ENCODE data around the gene FYCO1. TPM values are rescaled to one million over a fixed set of nuclear protein-coding genes. Genes with fewer than 3 reads are reported as not detected.
A peak's percentile ranks its signal among the peaks of the same experiment; 100 is the strongest.

FYCO1 gene
- total RNA-seq, 1 experiment from 2014 or later: 15.4 TPM

DNA sequence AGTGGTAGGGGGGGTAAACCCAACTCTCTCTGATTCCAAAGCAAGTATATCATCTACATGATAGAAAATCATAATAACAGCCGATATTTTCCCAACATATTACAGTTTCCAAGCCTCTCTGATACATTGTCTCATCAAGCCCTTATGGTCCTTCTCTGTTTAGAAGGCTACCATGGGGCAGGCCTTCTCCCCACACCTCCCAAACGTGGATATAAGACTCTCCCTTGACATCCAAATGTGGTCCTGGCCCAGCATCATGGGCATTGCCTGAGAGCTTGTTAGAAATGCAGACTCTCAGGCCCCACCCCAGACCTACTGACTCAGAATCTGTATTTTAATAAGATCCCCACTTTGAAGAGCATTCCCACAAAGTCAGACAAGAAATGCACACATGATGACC, 127.0 kb downstream of the FYCO1 start:
- H3K79me2 ChIP-seq (ENCODE audit: low read length): no peaks in the 10 kb centered on the region
- H3K36me3 ChIP-seq (ENCODE audit: low read depth, low read length): no peaks in the 10 kb centered on the region
- TF ChIP-seq, protein P1, sequence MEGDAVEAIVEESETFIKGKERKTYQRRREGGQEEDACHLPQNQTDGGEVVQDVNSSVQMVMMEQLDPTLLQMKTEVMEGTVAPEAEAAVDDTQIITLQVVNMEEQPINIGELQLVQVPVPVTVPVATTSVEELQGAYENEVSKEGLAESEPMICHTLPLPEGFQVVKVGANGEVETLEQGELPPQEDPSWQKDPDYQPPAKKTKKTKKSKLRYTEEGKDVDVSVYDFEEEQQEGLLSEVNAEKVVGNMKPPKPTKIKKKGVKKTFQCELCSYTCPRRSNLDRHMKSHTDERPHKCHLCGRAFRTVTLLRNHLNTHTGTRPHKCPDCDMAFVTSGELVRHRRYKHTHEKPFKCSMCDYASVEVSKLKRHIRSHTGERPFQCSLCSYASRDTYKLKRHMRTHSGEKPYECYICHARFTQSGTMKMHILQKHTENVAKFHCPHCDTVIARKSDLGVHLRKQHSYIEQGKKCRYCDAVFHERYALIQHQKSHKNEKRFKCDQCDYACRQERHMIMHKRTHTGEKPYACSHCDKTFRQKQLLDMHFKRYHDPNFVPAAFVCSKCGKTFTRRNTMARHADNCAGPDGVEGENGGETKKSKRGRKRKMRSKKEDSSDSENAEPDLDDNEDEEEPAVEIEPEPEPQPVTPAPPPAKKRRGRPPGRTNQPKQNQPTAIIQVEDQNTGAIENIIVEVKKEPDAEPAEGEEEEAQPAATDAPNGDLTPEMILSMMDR (conservative IDR thresholded peaks at IDR 0.05; ENCODE audit: low read depth, low read length): no peak
- TF ChIP-seq EZH2phosphoT487 (IDR thresholded peaks at IDR 0.05; ENCODE audit: borderline replicate concordance, low read length) (no peak), EZH2 (IDR thresholded peaks at IDR 0.05; ENCODE audit: low read length, unreplicated experiment) (no peak)
- no TSS peak for BruUV-seq (replicated peaks)
- no peak overlapping the region for H3K4me3 ChIP-seq (ENCODE audit: low read length)
- peaks cover 10% of the 10 kb centered on the region for H3K4me1 ChIP-seq (ENCODE audit: insufficient read depth, low read length)
- H3K4me2 ChIP-seq (ENCODE audit: low read length): peak overlapping the region; percentile 43
- no peak overlapping the region for H2AFZ ChIP-seq (ENCODE audit: low read length)
- no peaks in the 10 kb centered on the region for H4K20me1 ChIP-seq (ENCODE audit: low read length)
- intact Hi-C loops (cut with micrococcal nuclease): loop anchor here (1.0 kb wide), 1 partner anchor 25 kb away; no protein-coding TSS in a partner anchor
- H3F3A ChIP-seq (ENCODE audit: low read length, unreplicated experiment): no peaks in the 10 kb centered on the region
- DNase-seq (no peak), ATAC-seq (peak; percentile 32)
- ChIA-PET POLR2A (ENCODE audit: unreplicated experiment) (interaction anchor here (0.6 to 0.8 kb wide), 4 partner anchors 13 to 318 kb away, joined by 4 to 14 read pairs (median 6); no protein-coding TSS in a partner anchor), CTCF (interaction anchor here (1.1 kb wide), 1 partner anchor 25 kb away, joined by 6 read pairs; no protein-coding TSS in a partner anchor)
- H3K9me3 ChIP-seq (ENCODE audit: low read length): no peaks in the 10 kb centered on the region
- peak overlapping the region; percentile 61 for H3K27ac ChIP-seq (ENCODE audit: low read length)
- H3K9me2 ChIP-seq (replicated peaks; ENCODE audit: low read length): no peaks in the 10 kb centered on the region
- H3K27me3 ChIP-seq (ENCODE audit: low read length): no peaks in the 10 kb centered on the region
- H3K9ac ChIP-seq (ENCODE audit: low read length): no peak overlapping the region

DNA sequence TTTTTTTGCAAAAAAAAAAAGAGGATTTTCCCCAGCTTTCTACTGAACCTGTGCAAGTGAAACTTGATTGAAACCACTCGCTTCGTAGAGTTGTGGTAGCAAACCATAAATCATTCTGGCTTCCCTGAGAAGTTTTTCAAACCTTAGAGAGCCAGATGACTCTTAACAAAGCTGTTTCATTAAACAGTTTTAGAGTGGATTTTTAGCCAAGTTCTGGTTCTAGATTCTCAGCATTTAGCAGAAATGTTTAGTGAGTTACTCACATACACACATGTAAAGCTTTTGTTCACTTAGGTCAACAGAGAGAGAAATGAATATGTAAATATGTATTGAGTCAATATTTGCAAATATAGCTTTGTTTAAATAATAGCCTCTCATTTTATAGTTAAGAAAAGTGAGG, 127.4 kb downstream of the FYCO1 start:
- H3K9me2 ChIP-seq (replicated peaks; ENCODE audit: low read length): no peaks in the 10 kb centered on the region
- H3K9ac ChIP-seq (ENCODE audit: low read length): no peak overlapping the region
- H3K27me3 ChIP-seq (ENCODE audit: low read length): no peaks in the 10 kb centered on the region
- BruUV-seq (replicated peaks): no TSS peak
- TF ChIP-seq EZH2phosphoT487 (IDR thresholded peaks at IDR 0.05; ENCODE audit: borderline replicate concordance, low read length): no peak
- TF ChIP-seq EZH2 (IDR thresholded peaks at IDR 0.05; ENCODE audit: low read length, unreplicated experiment): no peak
- TF ChIP-seq, protein P1 (conservative IDR thresholded peaks at IDR 0.05; ENCODE audit: low read depth, low read length): no peak
- POLR2A ChIA-PET (ENCODE audit: unreplicated experiment): interaction anchor here (0.6 to 0.8 kb wide), 4 partner anchors 13 to 318 kb away, joined by 4 to 14 read pairs (median 4); no protein-coding TSS in a partner anchor
- H3F3A ChIP-seq (ENCODE audit: low read length, unreplicated experiment): no peaks in the 10 kb centered on the region
- H3K4me1 ChIP-seq (ENCODE audit: insufficient read depth, low read length): peaks cover 10% of the 10 kb centered on the region
- H3K36me3 ChIP-seq (ENCODE audit: low read depth, low read length): no peaks in the 10 kb centered on the region
- H3K27ac ChIP-seq (ENCODE audit: low read length): peak overlapping the region; percentile 21; the same call in 1 of the 2 replicates
- H2AFZ ChIP-seq (ENCODE audit: low read length): no peak overlapping the region
- CTCF ChIA-PET: interaction anchor here (0.5 to 1.1 kb wide), 4 partner anchors 25 to 877 kb away, joined by 3 to 7 read pairs (median 5); no protein-coding TSS in a partner anchor
- peak; percentile 96 for ATAC-seq
- no peaks in the 10 kb centered on the region for H3K79me2 ChIP-seq (ENCODE audit: low read length)
- no peak overlapping the region for H3K4me3 ChIP-seq (ENCODE audit: low read length)
- no peaks in the 10 kb centered on the region for H4K20me1 ChIP-seq (ENCODE audit: low read length)
- intact Hi-C loops (cut with micrococcal nuclease): loop anchor here (1.0 kb wide), 1 partner anchor 25 kb away; no protein-coding TSS in a partner anchor
- DNase-seq: peak; percentile 89
- H3K4me2 ChIP-seq (ENCODE audit: low read length): peak overlapping the region; percentile 43; the same call in 1 of the 2 replicates
- H3K9me3 ChIP-seq (ENCODE audit: low read length): no peaks in the 10 kb centered on the region

Other genes with a start within 250 kb of the FYCO1 start
- gene SLC6A20, start 199.3 kb downstream of the FYCO1 start, total RNA-seq (2014; rRNA removed): not detected in 2 replicates
- gene LZTFL1, start 153.7 kb downstream of the FYCO1 start, total RNA-seq (2014; rRNA removed): 8.3 and 14.2 TPM in 2 replicates
- not detected in 2 replicates for gene CCR9, start 109.3 kb downstream of the FYCO1 start, total RNA-seq (2014; rRNA removed)
- gene CXCR6, start 52.4 kb downstream of the FYCO1 start, total RNA-seq (2014; rRNA removed): not detected in 2 replicates
- not detected in 2 replicates for gene XCR1, start 31.7 kb upstream of the FYCO1 start, total RNA-seq (2014; rRNA removed)
- gene CCR1, start 212.5 kb upstream of the FYCO1 start, total RNA-seq (2014; rRNA removed): 0.15 TPM in 1 of 2 replicates, not detected in the other
- 0.22 TPM in 1 of 2 replicates, not detected in the other for gene CCR3, start 246.6 kb upstream of the FYCO1 start, total RNA-seq (2014; rRNA removed)

All from PC-3 (cell line).